Kidney (tissue), 14 donors: ENCODE data around the gene TMEM183A. TPM values are rescaled to one million over a fixed set of nuclear protein-coding genes. Genes with fewer than 3 reads are reported as not detected.

Source experiments
- DNase-seq, 5 donors: peaks; one replicate each; pipeline ENCODE4 v3.0.0-alpha.2; 2013 to 2020
- FAIRE-seq: peaks from 2 replicates; lab custom pipeline; 2012; peaks lifted over from hg19 to GRCh38; lab: Jason Lieb, UNC
- H3K27ac ChIP-seq, 2 donors: one replicate each; pipeline ENCODE4 v1.7.0; 2013; ENCODE audit warnings: low read depth in 2 of 2, low read length in 2 of 2, inconsistent platforms in 1 of 2
- H3K27me3 ChIP-seq: one replicate; pipeline ENCODE4 v1.7.1; 2013; ENCODE audit warnings: low read length, inconsistent platforms; ENCODE audit not compliant: control insufficient read depth, insufficient read depth
- H3K36me3 ChIP-seq, 3 donors: one replicate each; pipeline versions ENCODE4 v1.7.0 to v1.7.1; 2013; ENCODE audit warnings: low read length in 3 of 3, control low read depth in 1 of 3, inconsistent platforms in 1 of 3; ENCODE audit not compliant: insufficient read depth in 3 of 3, control insufficient read depth in 2 of 3
- H3K4me1 ChIP-seq, 3 donors: one replicate each; pipeline versions ENCODE4 v1.7.0 to v1.7.1; 2013; ENCODE audit warnings: low read length in 3 of 3, inconsistent platforms in 1 of 3, low read depth in 1 of 3; ENCODE audit not compliant: control insufficient read depth in 2 of 3, insufficient read depth in 2 of 3
- H3K4me3 ChIP-seq, 3 donors: one replicate each; pipeline versions ENCODE4 v1.7.0 to v1.8.1; 2013; ENCODE audit warnings: low read length in 3 of 3, control low read depth in 1 of 3, inconsistent platforms in 1 of 3
- H3K9ac ChIP-seq, 3 donors: one replicate each; pipeline versions ENCODE4 v1.7.0 to v1.7.1; 2013; ENCODE audit warnings: low read length in 3 of 3, control low read depth in 1 of 3, inconsistent platforms in 1 of 3
- H3K9me3 ChIP-seq, 3 donors: one replicate each; pipeline versions ENCODE4 v1.7.0 to v1.7.1; 2013; ENCODE audit warnings: low read length in 3 of 3, control low read depth in 1 of 3, inconsistent platforms in 1 of 3; ENCODE audit not compliant: control insufficient read depth in 2 of 3, insufficient read depth in 1 of 3
- CTCF ChIP-seq: IDR thresholded peaks from 3 replicates; pipeline ENCODE4 v1.5.1; 2012; ENCODE audit warnings: mild to moderate bottlenecking, moderate library complexity, borderline replicate concordance; ENCODE audit not compliant: insufficient read depth; ENCODE audit errors: extremely low read depth
- intact Hi-C: fragments of 100-400 bp; cut with DNase I; formaldehyde crosslinking; loops from one replicate; pipeline ENCODE4 v1.11.1; 2022
- polyA plus RNA-seq: library from polyadenylated mRNA; stranded (reverse); fragments of 350-450 nt; fragmentation: Illumina TruSeq; extraction: RNeasy Lipid Tissue Mini Kit (QIAGEN cat#74804); gene quantifications from one replicate; pipeline ENCODE4 v1.2.3, GENCODE V29; 2014; ENCODE audit warnings: low read depth, low replicate concordance; ENCODE audit not compliant: insufficient read depth
- total RNA-seq: library from RNA; stranded (reverse); fragmentation: NEBNext Ultra II Directional; extraction: Animal tissue kit (Norgen Biotek cat#: 25700); gene quantifications from one replicate; pipeline ENCODE4 v1.2.1, GENCODE V29; 2021
- donor health status: control.
- donor health status: control.
- donor health status: control.
- donor health status: control.
- donor health status: control.
- donor health status: DM: yes; HTN: yes; CAD: no.
- donor health status: Normal renal cell carcinoma (clear cell type).

The TMEM183A gene
- total and polyA plus RNA-seq, 2 donors from 2014 or later = 47.5 to 47.9 TPM

- DNase-seq (peak in 1 of 5 donors; percentile 7), FAIRE-seq (no peak)
- Histone ChIP-seq H3K4me1 (peaks cover 0 to 2% (median 0%) of the 10 kb centered on the region in 3 donors), H3K4me3 (no peak overlapping the region), H3K9ac (no peak overlapping the region), H3K9me3 (no peaks in the 10 kb centered on the region), H3K36me3 (no peaks in the 10 kb centered on the region), H3K27ac (no peak overlapping the region), H3K27me3 (no peaks in the 10 kb centered on the region)
- intact Hi-C loops = loop anchor here (5.0 kb wide), 1 partner anchor 177 kb away; no protein-coding TSS in a partner anchor
- TF ChIP-seq CTCF = no peak
These were observed 33.5 kb downstream of the TMEM183A start for GRCh38 chr1:203040513-203041275.

- DNase-seq (peak in 1 of 5 donors; percentile 27), FAIRE-seq (no peak)
- H3K36me3 ChIP-seq = no peaks in the 10 kb centered on the region
These were observed 34.3 kb downstream of the TMEM183A start for GRCh38 chr1:203041351-203041932.

GRCh38 chr1:203043830-203044545 lies 36.8 kb downstream of the TMEM183A start:
- Histone ChIP-seq H3K4me3 (no peak overlapping the region), H3K9ac (no peak overlapping the region), H3K36me3 (no peaks in the 10 kb centered on the region), H3K27ac (no peak overlapping the region), H3K4me1 (peaks cover 0 to 5% (median 0%) of the 10 kb centered on the region in 3 donors), H3K9me3 (no peaks in the 10 kb centered on the region), H3K27me3 (no peaks in the 10 kb centered on the region)
- TF ChIP-seq CTCF = no peak
- intact Hi-C loops = loop anchor here (5.0 kb wide), 1 partner anchor 173 kb away; no protein-coding TSS in a partner anchor
- peak in 1 of 5 donors; percentile 52 for DNase-seq
- FAIRE-seq = no peak

More at GRCh38 chr1:203041351-203041932, 34.3 kb downstream of the TMEM183A start:
- H3K4me1 ChIP-seq = peaks cover 0 to 2% (median 0%) of the 10 kb centered on the region in 3 donors
- intact Hi-C loops = loop anchor here (5.0 kb wide), 1 partner anchor 176 kb away; no protein-coding TSS in a partner anchor
- no peak for TF ChIP-seq CTCF
- no peak overlapping the region for H3K9ac ChIP-seq
- H3K4me3 ChIP-seq = no peak overlapping the region
- H3K27ac ChIP-seq = no peak overlapping the region
- no peaks in the 10 kb centered on the region for H3K9me3 ChIP-seq
- H3K27me3 ChIP-seq = no peaks in the 10 kb centered on the region
